ENCODE measurements around the gene ZNF354C.

ZNF354C gene

DNA sequence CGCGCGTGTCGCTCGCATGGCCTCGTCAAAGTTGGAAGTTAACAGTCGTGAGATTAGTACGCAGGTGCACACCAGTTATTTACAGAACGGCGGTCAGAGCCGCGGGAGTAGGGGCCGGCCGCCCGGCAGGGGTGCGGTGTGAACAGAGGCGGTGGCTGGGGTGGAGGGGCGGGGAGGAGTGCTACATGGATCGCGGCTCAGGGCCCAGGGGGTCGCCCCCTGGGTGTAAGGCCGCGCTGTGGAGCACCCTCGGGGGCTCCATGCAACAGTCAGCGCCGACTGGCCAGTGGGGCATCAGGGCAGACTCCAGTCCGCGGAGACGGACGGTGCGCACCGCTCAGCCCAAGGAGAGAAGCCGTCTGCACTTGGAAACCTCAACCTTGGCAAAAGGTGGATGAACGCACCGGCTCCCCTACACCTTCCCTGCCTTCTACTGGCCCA lies 60.3 kb downstream of the ZNF354C start:
- ATAC-seq (replicated peaks) (no peak), DNase-seq (no peak)
- H3K4me3 Mint-ChIP-seq: no peak overlapping the region
- H3K36me3 Mint-ChIP-seq: peaks cover 0 to 3% of the 10 kb centered on the region in 2 donors
- H3K27me3 Mint-ChIP-seq: no peaks in the 10 kb centered on the region
- peaks cover 0 to under 1% of the 10 kb centered on the region in 2 donors for H3K4me1 Mint-ChIP-seq
- peaks cover 11 to 16% of the 10 kb centered on the region in 2 donors for H3K9me3 Mint-ChIP-seq
- no peak overlapping the region for H3K27ac Mint-ChIP-seq

DNA sequence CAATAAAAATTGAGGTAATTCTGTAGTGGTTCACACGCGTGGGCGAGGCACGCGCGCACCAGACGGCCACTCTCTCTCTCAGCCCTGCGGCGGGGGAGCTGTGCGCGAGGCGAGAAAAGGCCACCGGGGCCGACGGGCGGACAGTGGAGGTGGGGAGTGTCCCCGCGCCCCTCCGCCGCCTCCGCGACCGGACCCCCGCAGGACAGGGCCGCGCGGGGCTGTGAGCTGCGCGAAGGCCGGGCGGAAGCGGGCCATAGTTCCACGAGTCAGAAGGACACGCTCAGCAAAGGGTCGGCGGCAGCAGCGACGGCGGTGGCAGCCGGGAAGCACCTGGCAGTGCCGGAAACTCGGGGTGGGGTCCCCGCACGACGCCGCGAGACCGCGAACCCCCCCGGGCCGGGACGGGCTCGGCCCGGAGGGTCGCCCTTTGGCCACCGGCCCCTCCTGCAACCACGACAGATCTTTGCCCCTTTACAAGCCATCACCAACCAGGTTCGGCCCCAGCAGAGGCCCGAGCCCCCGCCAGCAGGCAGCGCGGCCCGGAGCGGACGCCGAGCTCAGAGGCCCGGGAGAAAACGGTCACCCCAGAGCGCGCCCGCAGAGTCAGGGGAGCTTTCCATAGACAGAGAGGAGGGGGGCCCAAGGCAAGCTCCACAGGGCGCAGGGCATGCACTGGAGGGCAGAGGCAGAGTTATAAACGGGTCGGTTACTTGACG lies 60.9 kb downstream of the ZNF354C start:
- peaks cover 9 to 13% of the 10 kb centered on the region in 2 donors for H3K9me3 Mint-ChIP-seq
- no peak overlapping the region for H3K4me3 Mint-ChIP-seq
- peaks cover 0 to 1% of the 10 kb centered on the region in 2 donors for H3K4me1 Mint-ChIP-seq
- no peak overlapping the region for H3K27ac Mint-ChIP-seq
- peaks cover 0 to 3% of the 10 kb centered on the region in 2 donors for H3K36me3 Mint-ChIP-seq
- DNase-seq (no peak), ATAC-seq (replicated peaks) (no peak)
- no peaks in the 10 kb centered on the region for H3K27me3 Mint-ChIP-seq

DNA sequence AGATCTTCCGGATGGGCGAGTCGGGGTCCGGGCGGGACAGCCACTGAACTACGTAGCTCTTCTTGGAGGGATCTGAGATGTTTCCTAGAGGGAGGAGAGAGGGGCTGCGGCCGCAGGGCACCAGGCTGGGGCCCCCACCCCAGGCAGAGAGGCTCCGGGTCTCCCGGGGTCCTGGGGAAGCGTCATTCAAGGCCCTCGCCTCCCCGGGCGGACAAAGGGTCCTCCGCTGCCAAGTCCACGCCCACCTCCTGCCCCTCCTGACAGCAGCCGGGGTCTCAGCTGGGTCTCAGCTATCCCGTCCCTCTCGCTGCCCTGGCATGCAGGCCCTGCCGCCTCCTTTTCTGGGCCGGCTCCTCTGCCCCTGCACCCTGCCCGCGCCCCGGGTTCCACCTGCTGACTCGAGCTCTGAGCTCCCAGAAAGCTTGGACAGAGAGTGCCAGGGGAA lies 61.5 kb downstream of the ZNF354C start:
- H3K4me3 Mint-ChIP-seq: no peak overlapping the region
- DNase-seq (no peak), ATAC-seq (replicated peaks) (no peak)
- H3K9me3 Mint-ChIP-seq: peaks cover 4 to 7% of the 10 kb centered on the region in 2 donors
- H3K27ac Mint-ChIP-seq: no peak overlapping the region
- H3K27me3 Mint-ChIP-seq: peaks cover 0 to 4% of the 10 kb centered on the region in 2 donors
- peaks cover 0 to 1% of the 10 kb centered on the region in 2 donors for H3K4me1 Mint-ChIP-seq
- no peaks in the 10 kb centered on the region for H3K36me3 Mint-ChIP-seq

DNA sequence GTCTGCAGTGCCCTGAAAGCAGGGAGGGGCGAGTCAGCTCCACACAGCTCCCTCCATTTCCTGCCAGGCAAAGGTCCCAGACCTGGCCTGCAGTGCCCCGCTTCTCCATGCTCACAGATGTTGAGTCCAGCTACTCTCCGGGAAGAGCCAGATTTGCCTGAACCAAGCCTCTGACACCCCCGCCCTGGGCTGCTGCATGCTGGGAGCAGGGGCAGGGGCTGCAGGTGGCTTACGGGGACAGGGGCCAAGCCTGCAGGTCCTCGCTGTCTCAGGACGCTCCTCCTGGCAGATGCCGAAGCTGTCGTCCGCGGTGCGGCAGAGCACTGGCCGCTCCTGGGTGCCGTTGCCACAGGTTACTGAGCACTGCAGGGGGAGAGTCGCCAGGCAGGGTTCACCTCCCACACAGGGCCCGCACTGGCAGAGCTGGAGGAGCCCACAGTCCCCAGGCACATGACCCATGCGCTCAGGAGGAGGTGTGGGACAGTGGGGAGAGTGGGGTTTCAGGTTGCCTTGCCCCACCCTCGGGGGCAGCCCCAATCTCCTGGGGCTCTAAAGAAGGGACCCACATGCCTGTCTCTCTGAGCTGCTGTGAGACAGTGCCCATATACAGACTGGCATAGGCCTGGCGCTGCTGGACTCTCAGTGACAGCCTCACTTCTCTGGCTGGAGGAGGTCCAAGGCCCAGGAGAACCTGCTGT lies 62.4 kb downstream of the ZNF354C start:
- Mint-ChIP-seq H3K36me3 (no peaks in the 10 kb centered on the region), H3K27ac (no peak overlapping the region), H3K4me1 (peaks cover 0 to 1% of the 10 kb centered on the region in 2 donors), H3K9me3 (peaks cover 4 to 7% of the 10 kb centered on the region in 2 donors), H3K27me3 (peaks cover 0 to 7% of the 10 kb centered on the region in 2 donors), H3K4me3 (no peak overlapping the region)
- DNase-seq (no peak), ATAC-seq (replicated peaks) (no peak)

DNA sequence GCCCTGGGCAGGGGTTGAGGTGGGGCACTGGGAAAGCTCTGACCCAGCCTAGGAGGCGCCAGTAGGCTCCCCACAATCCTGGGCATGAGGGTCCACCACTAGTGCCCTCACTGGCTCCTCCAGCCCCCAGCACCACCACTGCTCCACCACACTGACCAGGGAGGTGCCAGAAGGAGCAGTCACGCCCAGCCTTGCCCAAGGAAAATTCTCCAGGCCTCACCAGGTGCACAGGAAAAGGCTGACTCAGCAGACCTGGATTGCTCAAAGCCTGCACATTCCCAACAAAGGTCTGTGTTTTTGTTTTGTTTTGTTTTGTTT lies 62.9 kb downstream of the ZNF354C start:
- ATAC-seq (replicated peaks): no peak
- H3K27ac Mint-ChIP-seq: no peak overlapping the region
- peaks cover 0 to 1% of the 10 kb centered on the region in 2 donors for H3K4me1 Mint-ChIP-seq
- no peak overlapping the region for H3K4me3 Mint-ChIP-seq
- H3K9me3 Mint-ChIP-seq: peaks cover 4 to 7% of the 10 kb centered on the region in 2 donors
- peaks cover 0 to 7% of the 10 kb centered on the region in 2 donors for H3K27me3 Mint-ChIP-seq
- no peaks in the 10 kb centered on the region for H3K36me3 Mint-ChIP-seq
- no peak for DNase-seq

DNA sequence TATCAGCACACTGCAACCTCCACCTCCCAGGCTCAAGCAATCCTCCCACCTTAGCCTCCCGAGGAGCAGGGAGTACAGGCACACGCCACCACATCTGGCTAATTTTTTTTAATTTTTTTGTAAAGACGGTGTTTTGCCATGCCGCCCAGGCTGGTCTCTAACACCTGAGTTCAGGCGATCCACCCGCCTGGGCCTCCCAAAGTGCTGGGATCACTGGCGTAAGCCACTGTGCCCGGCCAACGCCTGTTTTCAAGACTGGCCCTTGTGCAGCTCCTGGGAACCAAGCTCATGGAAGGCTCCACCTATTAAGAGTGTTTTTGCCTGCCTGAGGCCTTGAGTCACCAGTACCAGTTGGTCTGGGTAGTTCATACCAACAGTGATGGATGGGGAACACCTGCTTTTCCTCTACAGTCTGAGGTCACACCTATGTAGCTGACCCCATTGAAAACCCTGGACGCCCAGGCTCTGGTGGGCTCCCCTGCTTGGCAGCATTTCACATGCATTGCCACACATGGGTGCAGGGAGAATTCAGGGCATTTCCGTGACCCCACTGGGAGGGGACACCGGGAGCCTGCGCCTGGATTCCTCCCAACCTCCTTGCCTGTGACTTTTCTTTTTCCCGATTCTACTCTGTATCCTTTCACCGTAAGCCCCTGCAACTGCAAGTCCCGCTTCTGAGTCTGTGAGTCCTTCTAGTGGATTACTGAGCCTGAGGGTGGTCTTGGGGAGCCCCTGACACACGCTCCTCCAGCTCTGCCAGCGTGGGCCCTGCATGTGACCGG lies 63.5 kb downstream of the ZNF354C start:
- Mint-ChIP-seq H3K4me3 (no peak overlapping the region), H3K36me3 (no peaks in the 10 kb centered on the region), H3K27me3 (peaks cover 0 to 7% of the 10 kb centered on the region in 2 donors), H3K4me1 (peaks cover 0 to 1% of the 10 kb centered on the region in 2 donors), H3K27ac (no peak overlapping the region), H3K9me3 (peaks cover 4 to 7% of the 10 kb centered on the region in 2 donors)
- DNase-seq: no peak
- ATAC-seq (replicated peaks): no peak

DNA sequence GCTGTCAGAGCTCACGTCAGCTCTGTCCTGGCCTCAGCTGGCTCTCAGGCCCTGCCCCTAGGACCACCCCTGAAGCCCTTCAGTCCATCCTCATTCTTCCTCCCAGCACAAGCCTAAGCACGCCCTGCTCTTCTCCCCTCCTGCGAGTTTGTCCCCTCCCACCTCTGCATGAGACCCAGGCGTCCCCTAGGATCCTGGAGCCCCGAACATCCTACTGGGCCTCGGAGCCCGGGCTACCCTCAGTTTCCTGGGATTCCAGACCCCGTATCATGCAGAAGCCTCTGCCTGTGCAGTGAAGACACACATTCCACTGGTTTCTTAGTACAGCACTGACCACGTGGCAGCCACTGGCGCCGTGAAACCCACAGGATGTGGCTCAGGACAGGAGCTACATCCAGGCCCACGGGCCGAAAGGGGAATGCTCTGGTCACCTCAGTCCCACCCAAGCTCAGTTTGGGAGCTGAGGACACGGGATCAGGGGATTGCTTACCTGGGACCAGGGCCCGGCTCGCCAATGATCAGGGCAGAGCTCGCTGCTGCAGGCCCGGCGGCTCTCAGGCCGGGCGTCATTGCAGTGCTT lies 64.2 kb downstream of the ZNF354C start:
- H3K4me1 Mint-ChIP-seq: peaks cover 0 to 1% of the 10 kb centered on the region in 2 donors
- peaks cover 4 to 7% of the 10 kb centered on the region in 2 donors for H3K9me3 Mint-ChIP-seq
- no peak overlapping the region for H3K27ac Mint-ChIP-seq
- H3K27me3 Mint-ChIP-seq: peaks cover 0 to 7% of the 10 kb centered on the region in 2 donors
- DNase-seq (no peak), ATAC-seq (replicated peaks) (no peak)
- no peak overlapping the region for H3K4me3 Mint-ChIP-seq
- no peaks in the 10 kb centered on the region for H3K36me3 Mint-ChIP-seq

DNA sequence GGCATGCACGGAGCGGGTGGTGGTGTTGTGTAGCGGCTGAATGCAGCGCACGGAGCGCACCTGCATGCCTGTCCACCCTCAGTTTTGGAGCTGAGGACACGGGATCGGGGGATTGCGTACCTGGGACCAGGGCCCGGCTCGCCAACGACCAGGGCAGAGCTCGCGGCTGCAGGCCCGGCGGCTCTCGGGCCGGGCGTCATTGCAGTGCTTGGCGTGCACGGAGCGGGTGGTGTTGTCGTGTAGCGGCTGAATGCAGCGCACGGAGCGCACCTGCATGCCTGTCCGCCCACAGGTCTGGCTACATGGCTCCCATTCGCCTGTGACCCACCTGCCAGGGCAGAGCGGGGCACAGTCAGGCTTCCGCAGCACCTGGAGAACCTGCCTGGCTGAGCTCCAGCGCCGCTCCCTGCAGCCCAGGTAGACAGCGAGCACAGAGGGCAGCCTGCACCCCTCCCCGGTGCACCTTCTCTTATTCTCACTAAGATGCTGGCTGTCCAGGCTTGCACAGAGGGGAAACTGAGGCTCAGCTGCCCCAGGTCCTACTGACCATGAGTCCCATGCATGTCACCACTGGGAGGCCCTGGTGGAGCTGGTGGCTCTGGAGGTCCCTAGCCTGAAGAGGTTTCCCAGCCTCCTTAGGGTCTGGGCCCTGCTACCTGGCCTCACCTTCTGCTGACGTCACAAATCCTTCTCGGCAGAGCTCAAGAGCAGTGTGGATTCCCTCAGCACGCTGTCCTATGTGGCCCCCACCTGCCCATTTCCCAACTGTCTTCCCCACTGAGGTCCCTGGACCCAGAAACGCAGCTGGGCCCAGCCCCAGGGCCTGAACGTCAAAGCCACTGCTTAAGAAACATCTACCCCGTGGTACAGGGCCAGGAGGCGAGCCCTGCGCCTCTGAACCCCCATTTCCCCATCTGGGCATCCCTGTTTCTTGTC lies 64.9 kb downstream of the ZNF354C start:
- Mint-ChIP-seq H3K27me3 (peaks cover 0 to 7% of the 10 kb centered on the region in 2 donors), H3K36me3 (no peaks in the 10 kb centered on the region), H3K4me1 (peaks cover 0 to 1% of the 10 kb centered on the region in 2 donors), H3K9me3 (peaks cover 2 to 4% of the 10 kb centered on the region in 2 donors), H3K27ac (no peak overlapping the region), H3K4me3 (no peak overlapping the region)
- DNase-seq (no peak), ATAC-seq (replicated peaks) (no peak)

DNA sequence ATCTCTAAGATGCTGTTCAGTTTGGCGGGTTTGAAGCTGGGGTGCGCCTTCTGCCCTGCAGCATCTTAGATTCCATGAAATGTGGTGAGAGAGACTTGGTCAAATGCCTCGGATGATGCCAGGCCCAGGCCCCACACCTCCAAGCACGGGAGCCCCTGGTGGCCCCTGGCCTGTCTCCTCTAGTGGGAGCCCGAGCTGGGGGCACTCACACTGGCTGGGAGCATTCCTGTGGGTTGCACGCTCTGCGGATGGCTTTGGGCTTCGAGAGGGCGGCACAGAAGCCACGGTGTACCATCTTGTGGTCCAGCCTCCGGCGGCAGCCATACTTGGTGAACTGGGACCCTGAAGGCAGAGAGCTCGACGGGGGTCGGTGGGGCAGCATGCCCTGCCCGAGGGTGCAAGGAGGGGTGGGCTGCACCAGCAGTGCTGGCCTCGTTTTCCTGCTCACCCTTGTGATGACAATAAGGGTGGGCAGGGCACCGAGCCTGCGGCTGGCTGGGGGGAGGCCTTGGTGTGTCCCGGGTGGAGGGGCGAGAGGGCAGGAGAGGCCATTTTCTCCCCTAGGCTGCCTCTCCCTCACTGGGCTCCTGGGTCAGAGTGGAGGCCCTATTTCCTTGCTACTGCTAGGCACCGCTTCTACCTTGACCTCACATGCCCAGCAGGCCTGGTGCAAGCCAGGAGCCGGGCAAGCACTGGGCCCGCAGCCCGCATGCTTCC lies 65.8 kb downstream of the ZNF354C start:
- Mint-ChIP-seq H3K9me3 (peaks cover 0 to 4% of the 10 kb centered on the region in 2 donors), H3K4me1 (peaks cover 0 to 1% of the 10 kb centered on the region in 2 donors), H3K27ac (no peak overlapping the region), H3K27me3 (peaks cover 0 to 7% of the 10 kb centered on the region in 2 donors), H3K4me3 (no peak overlapping the region), H3K36me3 (no peaks in the 10 kb centered on the region)
- no peak for ATAC-seq (replicated peaks)
- no peak for DNase-seq

DNA sequence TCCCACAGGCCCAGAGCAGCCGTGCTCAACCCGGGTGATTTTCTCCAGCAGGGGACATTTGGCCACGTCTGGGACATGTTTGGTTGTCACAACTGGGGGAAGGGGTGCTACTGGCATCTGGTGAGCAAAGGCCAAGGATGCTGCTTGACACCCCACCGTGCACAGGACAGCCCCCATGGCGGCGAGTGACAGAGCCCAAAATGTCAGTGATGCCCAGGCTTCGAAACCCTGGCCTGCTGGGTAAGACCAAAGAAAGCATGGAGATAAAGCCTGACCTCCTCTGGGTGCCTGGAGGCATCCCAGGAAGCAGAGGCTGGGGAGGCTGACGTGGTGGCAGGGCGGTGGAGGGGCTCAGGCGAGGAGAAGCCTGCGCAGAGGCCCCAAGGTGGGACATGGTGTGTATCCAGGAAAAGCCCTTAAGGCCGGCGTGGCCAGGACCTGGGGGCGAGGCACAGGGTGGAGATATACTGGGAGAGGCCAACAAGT lies 66.4 kb downstream of the ZNF354C start:
- no peak overlapping the region for H3K27ac Mint-ChIP-seq
- H3K4me3 Mint-ChIP-seq: no peak overlapping the region

DNA sequence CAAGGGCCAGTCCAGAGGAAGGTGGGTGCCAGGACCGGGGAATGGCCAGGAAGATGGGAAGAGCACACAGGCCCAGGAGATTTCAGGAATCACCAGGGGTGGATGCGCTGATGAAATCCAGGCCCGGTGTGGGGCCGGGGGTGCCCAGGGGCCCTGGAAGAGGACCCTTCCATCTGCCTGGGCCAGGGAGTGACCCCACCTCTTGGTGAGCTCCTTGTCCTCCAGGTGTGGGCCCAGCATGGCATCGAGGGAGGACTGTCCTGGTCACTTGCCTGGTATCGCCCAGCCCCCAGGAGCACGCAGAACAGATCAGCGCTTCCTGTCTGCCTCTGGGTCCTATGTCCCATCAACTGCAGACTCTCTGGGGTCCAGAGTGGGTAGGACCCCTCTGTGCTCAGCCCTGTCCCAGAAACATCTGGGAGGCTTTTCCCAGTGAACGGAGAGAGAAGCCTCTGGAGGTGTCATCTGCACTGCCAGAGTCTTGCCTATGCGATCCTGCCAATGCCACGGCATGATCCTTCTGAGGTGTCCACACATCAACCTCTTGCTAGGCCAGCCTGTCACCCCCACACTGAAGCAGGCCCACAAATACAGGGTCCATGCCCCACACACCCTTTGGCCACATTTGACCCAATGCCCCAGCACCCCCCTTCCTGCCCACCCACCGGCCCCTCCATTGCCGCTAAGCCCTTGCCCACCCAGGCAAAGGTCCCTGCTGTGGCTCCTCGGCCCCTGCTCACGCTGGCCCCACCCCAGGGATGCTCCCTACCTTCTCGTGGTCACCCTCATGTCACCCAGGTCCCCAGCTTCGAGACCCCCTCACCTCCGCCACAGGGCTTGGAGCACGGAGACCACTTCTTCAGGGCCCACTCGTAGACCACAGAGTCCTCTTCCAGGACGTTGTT lies 67.2 kb downstream of the ZNF354C start:
- H3K27ac Mint-ChIP-seq: no peak overlapping the region
- no peak for ATAC-seq (replicated peaks)
- no peaks in the 10 kb centered on the region for H3K9me3 Mint-ChIP-seq
- H3K36me3 Mint-ChIP-seq: no peaks in the 10 kb centered on the region
- peaks cover 0 to 7% of the 10 kb centered on the region in 2 donors for H3K27me3 Mint-ChIP-seq
- no peak overlapping the region for H3K4me3 Mint-ChIP-seq
- H3K4me1 Mint-ChIP-seq: peaks cover 0 to 1% of the 10 kb centered on the region in 2 donors
- no peak for DNase-seq

More for the DNA sequence above, 66.4 kb downstream of the ZNF354C start:
- H3K4me1 Mint-ChIP-seq: peaks cover 0 to 1% of the 10 kb centered on the region in 2 donors
- no peaks in the 10 kb centered on the region for H3K36me3 Mint-ChIP-seq
- H3K27me3 Mint-ChIP-seq: peaks cover 0 to 7% of the 10 kb centered on the region in 2 donors
- H3K9me3 Mint-ChIP-seq: peaks cover 0 to under 1% of the 10 kb centered on the region in 2 donors
- no peak for DNase-seq
- no peak for ATAC-seq (replicated peaks)

DNA sequence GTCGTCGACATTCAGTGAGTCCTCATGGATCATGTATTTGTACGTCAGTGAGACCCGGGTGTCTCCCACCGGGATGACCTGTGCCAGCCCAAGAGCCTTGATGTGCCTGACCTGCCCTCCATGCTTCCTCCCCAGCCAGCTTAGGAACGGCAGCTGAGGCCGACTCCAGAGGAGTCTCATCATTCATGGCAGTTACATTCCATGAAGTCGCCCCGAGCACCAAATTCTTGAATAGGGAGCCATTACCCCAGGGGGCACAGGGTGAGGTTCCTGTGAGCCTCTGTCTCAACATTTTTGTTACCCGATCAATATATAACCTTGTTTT lies 67.8 kb downstream of the ZNF354C start:
- no peak for DNase-seq
- Mint-ChIP-seq H3K4me1 (peaks cover 0 to 1% of the 10 kb centered on the region in 2 donors), H3K36me3 (no peaks in the 10 kb centered on the region), H3K27ac (no peak overlapping the region), H3K9me3 (no peaks in the 10 kb centered on the region), H3K27me3 (peaks cover 0 to 7% of the 10 kb centered on the region in 2 donors), H3K4me3 (no peak overlapping the region)
- no peak for ATAC-seq (replicated peaks)
